Esophagus squamous epithelium (tissue), 4 donors: ENCODE measurements around the gene GALNT10.

Source experiments
- CTCF ChIP-seq, 6 experiments: fragments of 450-650 bp in 4 of 6; fragments of 200-600 bp in 2 of 6; sonication (generic) in 2 of 6; IDR thresholded peaks; one replicate each; pipeline ENCODE4 v1.5.1; 2016 to 2019; ENCODE audit warnings: antibody characterized with exemption in 6 of 6, mild to moderate bottlenecking in 4 of 6, moderate library complexity in 4 of 6
- POLR2A ChIP-seq, 4 donors: fragments of 450-650 bp; IDR thresholded peaks; one replicate each; pipeline ENCODE4 v1.6.1; 2017; ENCODE audit warnings: antibody characterized with exemption in 4 of 4, mild to moderate bottlenecking in 4 of 4, moderate library complexity in 3 of 4

GRCh38 chr5:154461531-154461930, 271.0 kb downstream of the GALNT10 start:
- TF ChIP-seq CTCF (IDR thresholded peaks at IDR 0.05) (no peak), POLR2A (IDR thresholded peaks at IDR 0.05) (no peak)
